Motor neuron (in vitro differentiated cells): Measurements from ENCODE around the gene PEX5L. TPM values are rescaled to one million over a fixed set of nuclear protein-coding genes. Genes with fewer than 3 reads are reported as not detected.

ENCODE experiments used
- ATAC-seq, 8 experiments: fragments of 200-7000 bp; cut with Tn5 transposase; replicated peaks in 6 of 8; 2 replicates each; pipeline ENCODE4 v1.8.0; 2021; ENCODE audit warnings: mild to moderate bottlenecking in 8 of 8, moderate library complexity in 8 of 8
- H3K27ac ChIP-seq, 2 donors: fragments of 250-450 bp; sonication (Bioruptor Pico); 2 replicates each; pipeline ENCODE4 v1.9.0; 2021; ENCODE audit warnings: antibody characterized with exemption in 2 of 2, mild to moderate bottlenecking in 2 of 2, moderate library complexity in 1 of 2
- H3K4me1 ChIP-seq, 2 donors: fragments of 250-450 bp; sonication (Bioruptor Pico); replicated peaks in 1 of 2; 2 replicates each; pipeline ENCODE4 v1.6.1; 2021; ENCODE audit warnings: antibody characterized with exemption in 2 of 2, mild to moderate bottlenecking in 2 of 2, moderate library complexity in 1 of 2
- H3K4me3 ChIP-seq, 5 donors: fragments of 250-450 bp; sonication (Bioruptor Pico); 2 replicates each; pipeline ENCODE4 v1.9.0; 2021; ENCODE audit warnings: antibody characterized with exemption in 5 of 5, mild to moderate bottlenecking in 5 of 5, moderate library complexity in 4 of 5
- WGBS, 10 experiments: fragments of 450-650 bp; shearing (Covaris generic); methylation state at CpG; one replicate each; pipeline ENCODE4 v1.0.0; 2022; 5-methylcytosine and 5-hydroxymethylcytosine counted together
- in situ Hi-C, 9 experiments: fragments of 400-800 bp; cut with MboI; loops; one replicate each; pipeline ENCODE4 v1.15.0; 2021; ENCODE audit warnings: low sequenced_read_pairs in 9 of 9, low pct_unique_long_range_greater_than_20kb in 2 of 9; ENCODE audit not compliant: unreplicated experiment in 9 of 9
- total RNA-seq, 8 experiments: library from RNA; unstranded; fragments of 300-600 nt; gene quantifications; 2 replicates each; pipeline versions ENCODE4 v1.2.3 to v1.2.4, GENCODE V29; 2022

PEX5L gene
- total RNA-seq, 8 experiments from 2014 or later = 3.6 to 76.9 (median 9.1) TPM

- WGBS, 10 experiments = 8 to 100% (median 82%) methylated on average over 1 to 4 of the region's 4 CpGs
- ATAC-seq = no peak
- Histone ChIP-seq H3K4me1 (no peaks in the 10 kb centered on the region), H3K4me3 (no peak overlapping the region), H3K27ac (no peak overlapping the region)
- in situ Hi-C loops = no loop called here
These were observed 36.2 kb downstream of the PEX5L start for GRCh38 chr3:180000500-180000899.

DNA sequence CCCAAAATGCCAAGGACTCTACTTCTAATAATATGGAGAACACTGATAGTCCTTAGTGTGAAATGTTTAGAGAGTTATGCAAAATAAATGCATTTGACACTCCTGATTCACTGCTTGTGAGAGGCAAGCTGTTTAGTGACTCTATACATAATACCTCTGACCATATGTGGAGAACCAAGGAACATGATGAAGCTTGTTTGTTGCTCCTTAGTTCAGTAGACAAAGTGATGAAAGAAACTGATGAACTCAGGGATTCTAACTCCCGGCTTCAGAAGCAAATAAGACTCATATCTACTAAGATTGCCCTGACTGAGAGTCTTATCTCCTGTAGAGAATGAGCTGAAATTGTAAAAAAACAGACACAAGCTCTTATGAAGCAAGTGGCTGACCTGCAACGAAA lies 41.3 kb downstream of the PEX5L start:
- in situ Hi-C loops = no loop called here
- WGBS, 10 experiments = 0 to 83% (median 68%) methylated on average over 1 to 2 of the region's 2 CpGs; no CpG with 5 or more reads in 4 of the 10 experiments
- Histone ChIP-seq H3K4me3 (no peak overlapping the region), H3K27ac (no peak overlapping the region), H3K4me1 (no peaks in the 10 kb centered on the region)
- ATAC-seq = no peak

GRCh38 chr3:179991883-179992282 lies 44.9 kb downstream of the PEX5L start:
- in situ Hi-C loops = no loop called here
- no peak overlapping the region for H3K4me3 ChIP-seq
- peak in 5 of 8 experiments; percentile 39 to 93 (median 67) for ATAC-seq
- 0 to 100% (median 86%) methylated on average over 1 of the region's 1 CpG; no CpG with 5 or more reads in 1 of the 10 experiments for WGBS, 10 experiments
- H3K4me1 ChIP-seq = no peaks in the 10 kb centered on the region
- no peak overlapping the region for H3K27ac ChIP-seq

GRCh38 chr3:179991104-179991503 lies 45.6 kb downstream of the PEX5L start:
- no peak for ATAC-seq
- in situ Hi-C loops = no loop called here
- 61 to 100% (median 90%) methylated on average over 1 to 4 of the region's 4 CpGs; no CpG with 5 or more reads in 3 of the 10 experiments for WGBS, 10 experiments
- H3K4me3 ChIP-seq = no peak overlapping the region
- H3K4me1 ChIP-seq = no peaks in the 10 kb centered on the region
- no peak overlapping the region for H3K27ac ChIP-seq

- in situ Hi-C loops = no loop called here
- ATAC-seq = no peak
- H3K4me3 ChIP-seq = no peak overlapping the region
- H3K27ac ChIP-seq = no peak overlapping the region
- H3K4me1 ChIP-seq = peaks cover 4 to 5% of the 10 kb centered on the region in 2 donors
These were observed 55.1 kb downstream of the PEX5L start for GRCh38 chr3:179981646-179982045.

DNA sequence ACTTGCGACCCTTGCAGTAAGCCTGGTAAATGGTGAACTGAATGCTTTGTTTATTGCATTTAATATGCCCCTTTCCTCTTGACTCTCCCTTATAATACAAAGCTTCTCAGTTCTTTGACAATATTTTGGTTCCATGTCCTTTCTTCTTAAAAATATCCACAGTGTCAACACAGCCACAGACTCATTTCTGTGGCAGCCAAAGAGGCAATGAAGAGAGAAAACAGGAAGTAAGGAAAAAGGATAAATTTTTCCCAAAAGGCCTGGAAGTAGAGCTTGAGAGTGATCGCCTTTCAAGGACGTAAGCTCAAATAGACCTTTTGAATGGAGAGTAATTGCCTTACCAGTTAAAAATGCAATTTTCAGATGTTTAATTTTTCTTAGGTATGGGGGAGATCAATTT lies 59.4 kb downstream of the PEX5L start:
- H3K4me1 ChIP-seq = peaks cover 0 to 9% of the 10 kb centered on the region in 2 donors
- in situ Hi-C loops = no loop called here
- H3K4me3 ChIP-seq = no peak overlapping the region
- WGBS, 10 experiments = 0 to 100% (median 79%) methylated on average over 1 to 3 of the region's 3 CpGs
- ATAC-seq = no peak
- no peak overlapping the region for H3K27ac ChIP-seq

DNA sequence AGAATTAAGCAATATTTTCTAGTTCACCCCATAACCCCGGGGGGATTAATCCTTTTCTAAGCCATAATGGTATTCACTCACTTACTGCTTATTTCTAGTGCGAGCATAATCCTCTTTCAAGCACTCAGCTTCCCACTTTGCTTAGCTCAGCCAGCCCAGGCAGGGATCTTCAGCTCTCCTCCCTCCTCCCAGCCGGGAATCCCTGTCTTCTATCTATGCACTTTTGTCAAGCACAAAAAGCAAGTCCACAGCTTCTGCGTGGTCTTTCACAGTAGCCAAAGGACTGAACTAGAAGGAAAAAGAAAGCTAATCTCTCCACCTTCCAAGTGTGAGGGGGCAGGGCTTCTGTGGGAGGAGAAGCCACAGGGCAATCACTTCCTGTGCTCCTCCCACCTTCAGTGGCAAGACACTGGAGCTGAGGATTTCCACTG lies 62.8 kb downstream of the PEX5L start:
- peak in 6 of 8 experiments; percentile 35 to 72 (median 52) for ATAC-seq
- H3K27ac ChIP-seq = no peak overlapping the region
- H3K4me3 ChIP-seq = no peak overlapping the region
- peaks cover 0 to 9% of the 10 kb centered on the region in 2 donors for H3K4me1 ChIP-seq
- in situ Hi-C loops = no loop called here
- 0 to 74% (median 34%) methylated on average over 1 to 3 of the region's 4 CpGs; no CpG with 5 or more reads in 2 of the 10 experiments for WGBS, 10 experiments

DNA sequence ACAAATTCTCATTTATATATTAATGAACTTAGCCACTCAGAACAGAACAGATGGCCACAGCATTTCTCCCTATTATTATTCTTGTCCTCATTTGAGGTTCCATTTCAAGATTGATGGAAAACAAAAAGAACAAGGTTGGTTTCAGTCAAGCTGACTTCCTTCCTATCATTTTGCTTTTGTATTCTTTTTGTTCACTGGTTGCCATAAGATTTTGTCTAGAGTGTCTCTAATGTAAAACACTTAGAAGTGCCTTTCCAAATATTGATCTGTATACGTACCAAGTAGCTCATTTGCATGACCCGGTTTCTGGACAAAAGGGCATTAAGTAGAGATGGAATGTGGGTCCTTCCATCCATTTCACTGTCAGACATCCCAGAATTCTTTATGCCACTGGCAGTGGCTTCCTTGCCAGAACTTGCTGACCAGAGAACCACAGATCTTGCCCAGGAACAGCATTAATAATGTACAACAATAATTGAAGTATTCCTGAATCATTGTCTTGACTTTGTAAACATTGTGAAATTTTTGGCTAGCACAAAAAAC lies 63.8 kb downstream of the PEX5L start:
- Histone ChIP-seq H3K27ac (no peak overlapping the region), H3K4me3 (no peak overlapping the region), H3K4me1 (peaks cover 0 to 9% of the 10 kb centered on the region in 2 donors)
- no peak for ATAC-seq
- 15 to 100% (median 69%) methylated on average over 1 to 2 of the region's 2 CpGs; no CpG with 5 or more reads in 2 of the 10 experiments for WGBS, 10 experiments
- in situ Hi-C loops = no loop called here

GRCh38 chr3:179971280-179971679 lies 65.5 kb downstream of the PEX5L start:
- in situ Hi-C loops = no loop called here
- 0 to 95% (median 66%) methylated on average over 2 to 3 of the region's 3 CpGs for WGBS, 10 experiments
- no peak overlapping the region for H3K27ac ChIP-seq
- ATAC-seq = no peak
- H3K4me1 ChIP-seq = peaks cover 0 to 15% of the 10 kb centered on the region in 2 donors
- no peak overlapping the region for H3K4me3 ChIP-seq

DNA sequence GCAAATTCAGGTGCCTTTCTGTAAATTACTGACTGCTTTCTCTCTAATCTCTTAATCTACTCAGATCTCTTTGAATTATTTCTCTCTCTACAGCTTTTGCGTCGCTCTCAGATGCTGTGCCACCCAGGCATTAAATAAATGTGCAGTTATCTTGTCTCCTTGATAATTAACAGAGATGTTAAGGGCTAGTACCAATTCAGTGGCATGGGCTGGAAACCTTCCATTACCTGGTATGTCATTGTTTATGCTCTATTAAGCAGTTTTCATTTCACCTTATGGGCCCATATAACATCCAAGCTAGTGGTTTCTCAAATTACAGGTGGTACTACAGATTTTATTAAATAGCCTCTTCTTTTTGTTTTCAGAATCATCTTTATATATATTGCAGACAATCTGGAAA lies 66.0 kb downstream of the PEX5L start:
- H3K4me1 ChIP-seq = peaks cover 0 to 15% of the 10 kb centered on the region in 2 donors
- H3K4me3 ChIP-seq = no peak overlapping the region
- in situ Hi-C loops = no loop called here
- 20 to 100% (median 92%) methylated on average over 2 of the region's 2 CpGs; no CpG with 5 or more reads in 2 of the 10 experiments for WGBS, 10 experiments
- no peak for ATAC-seq
- no peak overlapping the region for H3K27ac ChIP-seq

- in situ Hi-C loops = no loop called here
- Histone ChIP-seq H3K4me1 (peaks cover 0 to 15% of the 10 kb centered on the region in 2 donors), H3K27ac (no peak overlapping the region), H3K4me3 (no peak overlapping the region)
- WGBS, 10 experiments = 0 to 100% (median 88%) methylated on average over 1 to 2 of the region's 2 CpGs; no CpG with 5 or more reads in 1 of the 10 experiments
- no peak for ATAC-seq
These were observed 67.2 kb downstream of the PEX5L start for GRCh38 chr3:179969525-179969924.

DNA sequence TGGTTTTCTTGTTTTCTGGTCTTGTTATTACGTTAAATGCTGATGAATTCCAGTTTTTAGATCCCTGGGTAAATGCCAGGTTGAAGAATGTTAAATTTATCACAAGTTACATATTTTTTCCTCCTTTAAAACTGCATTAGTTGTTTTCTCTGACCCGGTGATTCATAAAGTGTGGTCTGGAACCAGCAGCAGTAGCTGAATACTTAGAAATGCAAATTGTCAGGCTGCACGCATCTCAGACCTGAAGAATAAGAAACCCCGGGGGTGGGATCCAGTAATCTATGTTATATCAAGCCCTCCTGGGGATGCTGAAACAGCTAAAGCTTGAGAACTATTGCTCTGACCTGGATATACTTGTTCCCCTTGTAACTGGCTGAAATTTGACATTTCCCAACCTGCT lies 69.1 kb downstream of the PEX5L start:
- no peak overlapping the region for H3K4me3 ChIP-seq
- ATAC-seq = peak in 5 of 8 experiments; percentile 27 to 79 (median 65)
- H3K27ac ChIP-seq = no peak overlapping the region
- in situ Hi-C loops = no loop called here
- H3K4me1 ChIP-seq = peaks cover 0 to 6% of the 10 kb centered on the region in 2 donors
- 0 to 86% (median 35%) methylated on average over 1 to 4 of the region's 4 CpGs; no CpG with 5 or more reads in 1 of the 10 experiments for WGBS, 10 experiments

- Histone ChIP-seq H3K27ac (no peak overlapping the region), H3K4me3 (no peak overlapping the region), H3K4me1 (peaks cover 0 to 6% of the 10 kb centered on the region in 2 donors)
- in situ Hi-C loops = no loop called here
- WGBS, 10 experiments = 0 to 100% (median 30%) methylated on average over 1 to 3 of the region's 3 CpGs; no CpG with 5 or more reads in 3 of the 10 experiments
- no peak for ATAC-seq
These were observed 71.8 kb downstream of the PEX5L start for GRCh38 chr3:179964890-179965289.
